H7 (cell line): ENCODE results near the gene RNF151. TPM values are rescaled to one million over a fixed set of nuclear protein-coding genes. Genes with fewer than 3 reads are reported as not detected.

ENCODE experiments used
- DNase-seq: peaks from one replicate; pipeline ENCODE4 v3.0.0; 2012
- H3K27me3 ChIP-seq: 2 replicates; pipeline ENCODE4 v1.6.0; 2011; ENCODE audit warnings: mild to moderate bottlenecking, low read length; ENCODE audit not compliant: control insufficient read depth, insufficient read depth
- H3K36me3 ChIP-seq: replicated peaks from 2 replicates; pipeline ENCODE4 v1.5.1; 2011; ENCODE audit warnings: low read length; ENCODE audit not compliant: control insufficient read depth, insufficient read depth
- H3K4me3 ChIP-seq: 2 replicates; pipeline ENCODE4 v1.5.1; 2011; ENCODE audit warnings: low read depth, mild to moderate bottlenecking, control low read depth, low read length, moderate library complexity; ENCODE audit not compliant: insufficient read depth
- total RNA-seq: library from RNA; depleted of rRNA; stranded (reverse); fragments of >200 nt; shearing (Covaris generic); gene quantifications from 2 replicates; pipeline ENCODE4 v1.2.3, GENCODE V29; 2014

RNF151 gene
- total RNA-seq, 1 experiment from 2014 or later = not detected

- Histone ChIP-seq H3K27me3 (peaks cover 47% of the 10 kb centered on the region), H3K4me3 (peak within 1 kb of the TSS; percentile 68)
- DNase-seq = peak; percentile 100
Observed at GRCh38 chr16:1983544-1984346, 17.1 kb downstream of the RNF151 start, which contains the start of gene GFER. Gene GFER, plus strand, starts transcription at chr16:1984193. Its CDS starts 26 bp downstream, at chr16:1984219.

GRCh38 chr16:1984347-1985225 is 17.9 kb downstream of the RNF151 start:
- Histone ChIP-seq H3K4me3 (peak overlapping the region; percentile 68), H3K36me3 (peaks cover 6% of the 10 kb centered on the region), H3K27me3 (peaks cover 52% of the 10 kb centered on the region)
- DNase-seq = peak; percentile 91

More at GRCh38 chr16:1983544-1984346, 17.1 kb downstream of the RNF151 start, which contains the start of gene GFER:
- peaks cover 6% of the 10 kb centered on the region for H3K36me3 ChIP-seq

DNA sequence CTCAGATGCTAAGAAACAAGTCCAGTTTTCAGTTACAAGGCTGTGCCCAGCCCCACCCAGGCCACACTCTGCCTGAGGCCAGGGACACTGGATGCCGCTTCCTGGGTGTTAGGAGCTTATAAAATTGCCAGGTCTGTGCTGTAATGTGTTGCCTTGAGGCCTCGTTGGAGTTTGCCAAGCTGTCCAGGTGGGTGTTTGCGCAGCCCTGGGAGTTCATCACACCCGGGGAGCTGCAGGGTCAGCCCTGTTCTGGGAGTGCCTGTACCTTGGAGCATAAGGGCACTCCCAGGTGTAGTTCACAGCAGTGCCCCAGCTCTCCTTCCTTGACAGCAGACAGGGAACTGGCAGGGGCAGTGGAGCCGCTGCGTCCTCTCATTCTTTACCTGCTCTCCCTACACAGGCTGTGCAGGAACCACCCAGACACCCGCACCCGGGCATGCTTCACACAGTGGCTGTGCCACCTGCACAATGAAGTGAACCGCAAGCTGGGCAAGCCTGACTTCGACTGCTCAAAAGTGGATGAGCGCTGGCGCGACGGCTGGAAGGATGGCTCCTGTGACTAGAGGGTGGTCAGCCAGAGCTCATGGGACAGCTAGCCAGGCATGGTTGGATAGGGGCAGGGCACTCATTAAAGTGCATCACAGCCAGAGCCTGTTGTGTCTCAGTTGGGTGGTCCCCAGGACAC is 19.0 kb downstream of the RNF151 start:
- peaks cover 44% of the 10 kb centered on the region for H3K27me3 ChIP-seq
- H3K36me3 ChIP-seq = peaks cover 6% of the 10 kb centered on the region
- no peak overlapping the region for H3K4me3 ChIP-seq

DNA sequence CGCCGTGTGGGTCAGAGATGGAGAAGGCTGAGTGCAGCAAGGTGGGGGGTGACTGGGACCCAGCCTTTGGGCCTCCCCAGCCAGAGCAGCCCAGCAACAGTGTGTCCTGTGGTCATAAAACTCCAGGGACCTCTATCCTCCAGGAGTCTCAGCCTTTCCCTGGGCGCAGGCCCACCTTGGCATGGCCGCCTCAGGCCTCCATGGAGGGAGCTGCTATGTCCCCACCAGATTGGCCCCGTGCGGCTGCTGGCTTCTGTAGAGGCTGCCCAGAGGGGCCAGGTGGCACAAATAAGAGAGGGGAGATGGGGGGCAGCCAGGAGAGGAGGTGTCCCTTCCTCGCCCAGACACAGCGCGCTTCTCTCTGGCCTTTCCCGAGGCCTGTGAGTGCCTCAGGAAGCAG is 20.5 kb downstream of the RNF151 start:
- H3K27me3 ChIP-seq = peaks cover 41% of the 10 kb centered on the region
- DNase-seq = no peak
- H3K36me3 ChIP-seq = peaks cover 6% of the 10 kb centered on the region
- H3K4me3 ChIP-seq = no peak overlapping the region

More for the DNA sequence above, 19.0 kb downstream of the RNF151 start:
- DNase-seq = no peak

- peak; percentile 92 for DNase-seq
Observed at GRCh38 chr16:1989209-1990100, 22.8 kb downstream of the RNF151 start, which contains the start of gene SYNGR3. Gene SYNGR3, plus strand, starts transcription at chr16:1989970. Its CDS starts 133 bp downstream, at chr16:1990103.

DNA sequence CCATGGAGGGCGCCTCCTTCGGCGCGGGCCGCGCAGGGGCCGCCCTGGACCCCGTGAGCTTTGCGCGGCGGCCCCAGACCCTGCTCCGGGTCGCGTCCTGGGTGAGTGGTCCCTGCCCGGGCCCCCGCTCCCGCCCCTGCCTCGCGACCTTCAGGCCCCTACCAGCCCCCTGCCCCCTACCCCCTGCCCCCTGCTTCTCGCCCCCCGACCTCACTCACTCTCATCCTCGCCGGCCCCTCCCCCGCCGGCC is 23.4 kb downstream of the RNF151 start:
- peaks cover 26% of the 10 kb centered on the region for H3K27me3 ChIP-seq
- no peak for DNase-seq
- peak overlapping the region; percentile 66 for H3K4me3 ChIP-seq
- H3K36me3 ChIP-seq = peaks cover 6% of the 10 kb centered on the region

More at GRCh38 chr16:1989209-1990100, 22.8 kb downstream of the RNF151 start, which contains the start of gene SYNGR3:
- peaks cover 6% of the 10 kb centered on the region for H3K36me3 ChIP-seq
- peaks cover 26% of the 10 kb centered on the region for H3K27me3 ChIP-seq
- peak within 1 kb of the TSS; percentile 66 for H3K4me3 ChIP-seq

- H3K27me3 ChIP-seq = peaks cover 26% of the 10 kb centered on the region
- DNase-seq = peak; percentile 96
- H3K36me3 ChIP-seq = peaks cover 5% of the 10 kb centered on the region
- H3K4me3 ChIP-seq = peak overlapping the region; percentile 66
Observed at GRCh38 chr16:1990351-1991134, 23.9 kb downstream of the RNF151 start.

GRCh38 chr16:1991135-1991551 is 24.5 kb downstream of the RNF151 start:
- Histone ChIP-seq H3K27me3 (peaks cover 26% of the 10 kb centered on the region), H3K4me3 (peak overlapping the region; percentile 66), H3K36me3 (peaks cover 1% of the 10 kb centered on the region)
- peak; percentile 77 for DNase-seq

GRCh38 chr16:1991588-1991947 is 24.9 kb downstream of the RNF151 start:
- peak overlapping the region; percentile 66 for H3K4me3 ChIP-seq
- no peak for DNase-seq
- H3K27me3 ChIP-seq = peaks cover 26% of the 10 kb centered on the region
- H3K36me3 ChIP-seq = peaks cover 1% of the 10 kb centered on the region; the same call in 1 of the 2 replicates

- Histone ChIP-seq H3K36me3 (peaks cover 1% of the 10 kb centered on the region), H3K4me3 (peak overlapping the region; percentile 66), H3K27me3 (peaks cover 26% of the 10 kb centered on the region)
- peak; percentile 100 for DNase-seq
Observed at GRCh38 chr16:1991948-1992703, 25.5 kb downstream of the RNF151 start.

DNA sequence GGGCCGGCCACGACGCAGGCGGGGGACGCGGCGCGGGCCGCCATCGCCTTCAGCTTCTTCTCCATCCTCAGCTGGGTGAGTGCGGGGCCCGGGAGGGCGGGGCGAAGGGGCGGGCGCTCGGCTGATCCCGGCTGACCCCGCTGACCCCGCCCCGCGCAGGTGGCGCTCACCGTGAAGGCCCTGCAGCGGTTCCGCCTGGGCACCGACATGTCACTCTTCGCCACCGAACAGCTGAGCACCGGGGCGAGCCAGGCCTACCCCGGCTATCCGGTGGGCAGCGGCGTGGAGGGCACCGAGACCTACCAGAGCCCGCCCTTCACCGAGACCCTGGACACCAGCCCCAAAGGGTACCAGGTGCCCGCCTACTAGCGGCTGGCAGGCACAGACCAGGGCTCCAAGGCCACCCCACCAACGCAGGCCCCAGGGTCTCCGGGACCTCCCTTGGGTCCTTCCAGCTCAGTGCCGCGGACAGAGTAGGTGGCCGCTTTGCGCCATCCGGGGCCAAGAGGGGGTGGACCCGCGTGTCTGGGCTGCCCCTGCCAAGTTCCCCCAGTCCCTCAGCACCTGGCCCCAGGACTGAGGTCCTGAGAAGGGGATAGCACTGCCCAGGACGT is 26.2 kb downstream of the RNF151 start:
- peaks cover 26% of the 10 kb centered on the region for H3K27me3 ChIP-seq
- H3K36me3 ChIP-seq = peaks cover 3% of the 10 kb centered on the region
- peak overlapping the region; percentile 61 for H3K4me3 ChIP-seq
- DNase-seq = peak; percentile 92

DNA sequence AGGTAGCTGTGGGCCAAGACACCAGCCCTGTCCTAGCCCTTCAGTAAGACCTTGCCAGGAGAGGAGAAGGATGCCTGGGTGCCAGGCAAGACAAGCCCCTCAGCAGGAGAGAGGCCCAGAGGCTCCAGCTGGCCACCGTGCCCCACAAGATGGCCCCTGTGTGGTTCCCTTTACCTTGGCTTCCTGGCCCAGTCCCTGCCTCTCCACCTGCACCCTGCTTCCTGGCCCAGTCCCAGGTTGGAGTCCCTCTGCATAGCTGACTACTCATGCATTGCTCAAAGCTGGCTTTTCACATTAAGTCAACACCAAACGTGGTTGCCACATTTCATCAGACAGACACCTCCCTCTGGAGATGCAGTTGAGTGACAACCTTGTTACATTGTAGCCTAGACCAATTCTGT is 27.1 kb downstream of the RNF151 start:
- Histone ChIP-seq H3K36me3 (peaks cover 7% of the 10 kb centered on the region), H3K4me3 (no peak overlapping the region), H3K27me3 (peaks cover 24% of the 10 kb centered on the region)
- no peak for DNase-seq
